GM11168 (cell line): ENCODE data around the gene ARID1A.

ENCODE experiments used
- in situ Hi-C: fragments of 300-500 bp; cut with MboI; formaldehyde crosslinking; loops from one replicate; pipeline ENCODE4 v1.12.0; 2022; ENCODE audit warnings: low sequenced_read_pairs; ENCODE audit not compliant: unreplicated experiment

Gene ARID1A

DNA sequence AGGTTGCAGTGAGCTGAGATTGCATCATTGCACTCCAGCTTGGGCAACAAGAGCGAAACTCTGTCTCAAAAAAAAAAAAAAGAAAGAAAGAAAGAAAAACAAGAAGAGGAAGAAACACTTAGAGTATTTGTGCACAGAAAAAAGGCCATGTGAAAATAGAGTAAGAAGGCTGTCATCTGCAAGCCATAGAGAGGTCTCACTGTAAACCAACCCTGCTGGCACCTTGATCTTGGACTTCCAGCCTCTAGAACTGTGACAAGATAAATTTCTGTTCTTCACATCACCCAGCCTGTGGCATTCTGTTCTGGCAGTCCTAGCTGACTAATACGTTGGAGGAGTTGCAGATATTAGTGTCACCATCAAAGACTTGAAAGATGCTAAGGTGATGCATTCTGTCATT is 118.6 kb downstream of the ARID1A start:
- in situ Hi-C loops = no loop called here

GRCh38 chr1:26814893-26815292 is 119.1 kb downstream of the ARID1A start:
- in situ Hi-C loops = no loop called here

DNA sequence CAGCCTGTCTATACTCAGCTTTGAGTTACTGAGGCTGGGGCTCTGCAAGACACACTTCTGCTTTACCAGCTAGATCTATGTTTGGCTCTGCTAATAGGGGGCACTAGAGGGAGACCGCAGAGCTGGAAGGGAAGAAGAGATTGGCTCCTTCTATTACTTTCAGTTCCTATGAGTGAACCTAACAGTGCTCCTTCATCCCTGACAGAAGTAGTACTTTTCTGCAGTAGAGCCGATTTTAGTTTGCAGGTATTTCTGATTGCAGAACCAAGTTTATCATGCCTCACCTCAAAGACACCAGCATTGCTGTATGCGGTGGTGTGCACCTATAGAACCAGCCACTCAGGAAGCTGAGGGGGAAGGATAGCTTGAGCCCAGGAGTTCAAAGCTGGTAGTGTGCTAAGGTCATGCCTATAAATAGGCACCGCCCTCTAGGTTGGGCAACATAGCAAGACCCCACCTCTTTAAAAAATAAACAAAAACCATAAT is 125.0 kb downstream of the ARID1A start:
- in situ Hi-C loops = no loop called here

GRCh38 chr1:26822737-26823395 is 127.1 kb downstream of the ARID1A start:
- in situ Hi-C loops = no loop called here

GRCh38 chr1:26824731-26825130 is 128.9 kb downstream of the ARID1A start:
- in situ Hi-C loops = no loop called here

- in situ Hi-C loops = no loop called here
These were observed 130.7 kb downstream of the ARID1A start, which contains the start of gene ZDHHC18 for GRCh38 chr1:26826261-26827105. Gene ZDHHC18 (plus strand): TSS chr1:26826688. CDS start chr1:26826805, 117 bp downstream.

DNA sequence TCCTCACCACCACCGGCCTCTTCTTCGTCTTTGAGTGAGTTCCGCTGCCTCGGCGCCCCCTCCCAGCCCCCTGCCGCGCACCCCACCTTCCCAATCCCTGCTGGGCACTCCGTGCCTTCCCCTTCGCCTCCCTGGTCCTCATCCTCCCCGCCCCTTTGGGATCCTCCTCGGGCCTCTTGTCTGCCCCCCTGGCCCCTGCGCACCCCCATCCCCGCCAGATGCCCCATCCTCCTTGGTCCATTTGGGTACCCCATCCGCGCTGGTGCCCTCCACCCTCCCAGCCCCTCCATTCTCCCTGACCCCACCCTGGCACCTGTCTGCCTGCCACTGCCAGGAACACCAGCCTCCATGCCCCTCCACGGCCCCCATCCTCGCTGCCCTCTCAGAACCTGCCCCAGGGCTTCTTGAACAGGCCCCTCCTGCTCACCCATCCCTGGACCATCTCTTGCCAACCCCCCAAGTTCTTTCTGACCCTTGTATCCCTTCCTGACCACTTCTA is 131.3 kb downstream of the ARID1A start:
- in situ Hi-C loops = no loop called here

GRCh38 chr1:26827663-26828062 is 131.8 kb downstream of the ARID1A start:
- in situ Hi-C loops = no loop called here

- in situ Hi-C loops = no loop called here
These were observed 132.7 kb downstream of the ARID1A start for GRCh38 chr1:26828411-26828991.

DNA sequence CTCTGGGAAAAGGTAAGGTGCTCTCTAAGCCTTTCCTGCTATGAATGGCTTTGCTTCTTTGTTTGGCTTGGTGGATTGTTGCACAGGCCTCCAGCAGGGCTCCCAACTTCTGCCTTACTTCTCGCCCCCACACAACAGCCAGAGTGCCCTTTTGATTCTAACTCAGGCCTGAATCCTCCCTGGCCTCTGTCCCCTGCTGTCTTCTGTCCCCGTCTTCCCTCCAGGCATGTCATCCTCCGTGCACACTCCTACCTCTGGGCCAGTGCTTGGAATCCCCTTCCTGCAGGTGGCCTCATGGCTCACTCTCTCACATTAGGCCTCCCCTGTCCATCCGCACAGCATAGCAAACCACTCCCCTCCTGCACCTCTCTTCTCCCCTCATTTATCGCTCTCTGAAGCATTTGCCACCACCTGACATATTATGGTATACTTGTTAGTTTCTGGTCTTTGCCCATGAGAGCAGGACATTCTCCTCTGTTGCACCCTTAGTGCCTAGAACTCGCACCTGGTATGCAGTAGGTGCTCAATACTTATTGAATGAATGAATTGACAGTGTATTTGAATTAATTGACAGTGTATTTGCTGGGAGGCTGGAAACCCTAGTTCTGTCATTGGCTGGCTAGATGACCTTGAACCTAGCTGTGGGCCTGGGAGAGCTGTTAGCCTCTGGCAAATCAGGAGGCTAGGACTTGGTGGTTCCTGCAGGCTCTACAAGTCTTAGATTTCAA is 133.5 kb downstream of the ARID1A start:
- in situ Hi-C loops = no loop called here

DNA sequence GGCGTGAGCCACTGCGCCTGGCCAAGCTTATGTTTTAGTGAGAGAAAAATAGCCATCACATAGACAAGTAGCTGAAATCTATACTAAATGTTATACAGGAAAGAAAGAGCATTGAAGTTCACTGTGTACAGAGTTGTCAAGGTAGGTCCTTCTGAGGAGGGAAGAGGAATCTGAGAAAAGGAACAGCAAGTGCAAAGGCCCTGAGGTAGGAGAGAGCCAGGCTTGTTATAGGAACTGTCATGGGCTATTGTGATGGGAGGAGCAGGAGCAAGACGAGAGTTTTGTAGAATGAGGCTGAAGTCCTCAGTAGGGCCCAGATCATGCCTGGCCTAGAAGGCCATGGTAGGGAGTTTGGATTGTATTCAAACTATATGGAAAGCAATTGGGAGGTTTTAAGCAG is 135.2 kb downstream of the ARID1A start:
- in situ Hi-C loops = no loop called here
